Common myeloid progenitor, CD34-positive (primary cell): ENCODE results near the gene CIC.
"Not testable (repeated sequence)": the region's sequence is repeated elsewhere in the genome, so short reads cannot be mapped to it uniquely, and the experiment has no call there.

ENCODE experiments used
- CTCF ChIA-PET: fragments of 350-600 bp; sonication (Branson Sonifier 250); formaldehyde crosslinking; loops from one replicate; lab custom pipeline; 2021; ENCODE audit warnings: antibody characterized with exemption; lab: Charles Lee
- POLR2A ChIA-PET: fragments of 350-600 bp; sonication (Branson Sonifier 250); formaldehyde crosslinking; loops from one replicate; lab custom pipeline; 2021; ENCODE audit warnings: antibody characterized with exemption; lab: Charles Lee
- DNase-seq, 3 donors: peaks; one replicate each; pipeline versions ENCODE4 v3.0.0 to v3.0.0-alpha.2; 2013
- H3K27ac ChIP-seq, 2 experiments: 1 replicate in 1 of 2; 2 replicates in 1 of 2; pipeline ENCODE4 v1.7.0; 2013; ENCODE audit warnings: inconsistent platforms in 2 of 2, low read length in 2 of 2, mild to moderate bottlenecking in 2 of 2, low read depth in 1 of 2, moderate library complexity in 1 of 2; ENCODE audit not compliant: severe bottlenecking in 2 of 2, insufficient read depth in 1 of 2, poor library complexity in 1 of 2
- H3K27me3 ChIP-seq, 5 experiments: replicated peaks in 2 of 5; 1 replicate in 3 of 5; 2 replicates in 2 of 5; pipeline versions ENCODE4 v1.6.1 to v1.7.0; 2013; ENCODE audit warnings: low read length in 4 of 5, mild to moderate bottlenecking in 2 of 5, moderate library complexity in 2 of 5, inconsistent platforms in 1 of 5; ENCODE audit not compliant: insufficient read depth in 5 of 5, control insufficient read depth in 4 of 5
- H3K36me3 ChIP-seq, 4 experiments: 1 replicate in 2 of 4; 2 replicates in 2 of 4; pipeline versions ENCODE4 v1.6.1 to v1.7.0; 2013; ENCODE audit warnings: low read length in 3 of 4, control low read depth in 1 of 4, mild to moderate bottlenecking in 1 of 4; ENCODE audit not compliant: control insufficient read depth in 4 of 4, insufficient read depth in 4 of 4
- H3K4me1 ChIP-seq, 4 experiments: 1 replicate in 3 of 4; 2 replicates in 1 of 4; pipeline versions ENCODE4 v1.6.1 to v1.7.1; 2013; ENCODE audit warnings: low read length in 3 of 4, mild to moderate bottlenecking in 3 of 4, control low read depth in 1 of 4, inconsistent platforms in 1 of 4, moderate library complexity in 1 of 4; ENCODE audit not compliant: control insufficient read depth in 4 of 4, insufficient read depth in 4 of 4; ENCODE audit errors: control extremely low read depth in 1 of 4
- H3K4me3 ChIP-seq, 7 experiments: 1 replicate in 4 of 7; 2 replicates in 3 of 7; pipeline versions ENCODE4 v1.5.1 to v1.7.0; 2013; ENCODE audit warnings: mild to moderate bottlenecking in 7 of 7, low read length in 6 of 7, moderate library complexity in 6 of 7, inconsistent platforms in 2 of 7, low read depth in 2 of 7, control low read depth in 1 of 7; ENCODE audit not compliant: insufficient read depth in 4 of 7, control insufficient read depth in 1 of 7; ENCODE audit errors: extremely low read depth in 1 of 7
- H3K9me3 ChIP-seq, 5 experiments: 1 replicate in 4 of 5; 2 replicates in 1 of 5; pipeline versions ENCODE4 v1.6.1 to v1.7.1; 2013; ENCODE audit warnings: low read length in 4 of 5, mild to moderate bottlenecking in 2 of 5, inconsistent platforms in 1 of 5, low read depth in 1 of 5, moderate library complexity in 1 of 5; ENCODE audit not compliant: control insufficient read depth in 4 of 5, insufficient read depth in 2 of 5; ENCODE audit errors: control extremely low read depth in 1 of 5
- WGBS: methylation state at CpG from one replicate; pipeline ENCODE4 v1.1.5; 2013; ENCODE audit not compliant: insufficient coverage; 5-methylcytosine and 5-hydroxymethylcytosine counted together

Gene CIC

DNA sequence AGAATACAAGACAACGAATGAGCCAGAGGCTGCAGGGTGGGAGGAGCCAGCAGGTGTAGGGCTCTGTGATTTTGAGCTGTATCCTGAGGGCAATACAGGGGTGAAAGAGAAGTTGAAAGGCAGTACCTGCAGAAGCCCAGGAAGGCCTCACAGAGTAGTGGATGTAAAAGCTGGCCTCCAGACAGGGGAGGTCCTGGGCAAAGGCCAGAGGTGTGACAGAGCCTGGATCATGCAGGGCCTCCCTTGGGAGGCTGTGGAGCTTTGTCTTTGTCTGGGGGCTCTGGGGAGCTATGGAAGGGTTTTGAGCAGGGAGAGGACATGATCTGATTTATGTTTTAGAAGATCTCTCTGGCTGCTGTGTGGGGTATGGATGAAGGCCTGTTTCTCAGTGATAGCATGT, 59.1 kb downstream of the CIC start:
- Histone ChIP-seq H3K4me3 (no peak overlapping the region), H3K4me1 (peaks cover 0 to 32% (median 21%) of the 10 kb centered on the region in 4 experiments), H3K9me3 (no peaks in the 10 kb centered on the region), H3K27me3 (peaks cover 3 to 20% (median 9%) of the 10 kb centered on the region in 5 experiments), H3K36me3 (peaks cover 0 to 2% (median under 1%) of the 10 kb centered on the region in 4 experiments), H3K27ac (no peak overlapping the region)
- 83% methylated on average over 1 of the region's 1 CpG for WGBS
- POLR2A ChIA-PET = no interaction called here
- CTCF ChIA-PET = interaction anchor here (1.1 to 2.1 kb wide), 2 partner anchors 8 to 15 kb away, joined by 6 to 8 read pairs; no protein-coding TSS in a partner anchor
- no peak for DNase-seq

DNA sequence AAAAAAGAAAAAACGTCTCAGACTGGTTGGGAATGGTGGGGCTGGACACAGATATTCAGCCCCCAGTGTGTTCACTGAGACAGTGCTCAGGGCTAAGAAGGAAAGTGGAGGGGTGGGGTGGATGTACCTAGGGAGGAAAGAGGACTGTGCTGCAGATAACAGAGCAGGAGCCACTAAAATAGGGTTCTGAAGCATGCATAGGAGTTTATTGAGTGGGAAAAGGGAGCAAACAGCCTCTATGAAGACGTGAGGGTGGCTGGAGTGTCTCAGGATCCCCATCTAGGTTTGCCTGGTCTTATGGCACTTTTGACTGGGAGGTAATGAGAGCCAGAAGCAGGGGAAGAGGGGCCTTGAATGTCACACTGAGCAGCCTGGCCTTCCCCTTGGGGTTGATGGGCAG, 59.8 kb downstream of the CIC start:
- Histone ChIP-seq H3K36me3 (peaks cover 0 to 3% (median 2%) of the 10 kb centered on the region in 4 experiments), H3K4me3 (no peak overlapping the region), H3K4me1 (peaks cover 0 to 27% (median 21%) of the 10 kb centered on the region in 4 experiments), H3K27ac (no peak overlapping the region), H3K27me3 (peaks cover 0 to 12% (median 4%) of the 10 kb centered on the region in 5 experiments), H3K9me3 (no peaks in the 10 kb centered on the region)
- 100% methylated on average over 2 of the region's 2 CpGs for WGBS
- POLR2A ChIA-PET = no interaction called here
- CTCF ChIA-PET = interaction anchor here (2.1 kb wide), 1 partner anchor 7 kb away, joined by 8 read pairs; no protein-coding TSS in a partner anchor
- DNase-seq = no peak

DNA sequence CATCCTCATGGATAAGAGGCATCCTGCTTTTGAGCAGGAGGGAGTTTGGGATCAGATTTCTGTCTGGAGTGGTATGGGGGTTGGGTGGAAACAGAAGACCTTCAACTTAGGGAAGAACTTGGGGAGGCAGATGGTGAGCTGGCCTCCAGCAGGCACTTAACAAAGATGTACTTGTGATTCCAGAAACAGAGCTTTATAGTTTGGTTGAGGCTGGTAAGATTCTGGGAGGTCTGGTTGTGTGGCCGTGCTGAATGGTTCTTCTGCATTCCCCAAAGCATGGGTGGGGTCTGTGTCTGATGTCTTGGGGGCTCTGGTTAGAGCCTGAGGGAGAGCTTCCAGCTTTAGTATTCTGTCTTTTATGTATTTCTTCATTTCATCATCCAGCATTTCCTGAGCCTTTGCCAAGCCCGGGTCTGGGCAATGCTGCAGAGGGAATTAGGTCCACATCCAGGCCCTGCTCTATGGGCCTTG, 61.2 kb downstream of the CIC start:
- Histone ChIP-seq H3K27me3 (no peaks in the 10 kb centered on the region), H3K27ac (no peak overlapping the region), H3K4me3 (no peak overlapping the region), H3K36me3 (peaks cover 2 to 7% (median 4%) of the 10 kb centered on the region in 4 experiments), H3K4me1 (peaks cover 0 to 16% (median 12%) of the 10 kb centered on the region in 4 experiments), H3K9me3 (no peaks in the 10 kb centered on the region)
- WGBS = 90% methylated on average over 2 of the region's 2 CpGs
- no peak for DNase-seq
- POLR2A ChIA-PET = no interaction called here
- CTCF ChIA-PET = interaction anchor here (1.2 to 1.5 kb wide), 2 partner anchors 10 to 197 kb away, joined by 3 read pairs; no protein-coding TSS in a partner anchor

DNA sequence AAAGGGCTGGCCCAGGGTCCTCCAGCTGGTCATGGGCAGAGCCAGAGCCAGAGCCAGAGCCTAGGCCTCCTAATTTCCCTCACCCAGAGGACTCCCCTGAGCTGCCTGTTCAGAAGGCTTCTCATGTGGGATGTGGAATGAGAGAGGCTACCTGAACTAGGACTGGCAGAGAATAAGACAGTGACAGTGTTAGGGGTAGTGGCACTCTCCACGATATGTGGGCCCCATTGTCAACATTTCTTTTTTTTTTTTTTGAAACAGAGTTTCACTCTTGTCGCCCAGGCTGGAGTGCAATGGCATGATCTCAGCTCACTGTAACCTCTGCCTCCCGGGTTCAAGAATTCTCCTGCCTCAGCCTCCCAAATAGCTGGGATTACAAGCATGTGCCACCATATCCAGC, 62.3 kb downstream of the CIC start:
- WGBS = 100% methylated on average over 3 of the region's 3 CpGs
- Histone ChIP-seq H3K36me3 (peaks cover 4 to 14% (median 10%) of the 10 kb centered on the region in 4 experiments), H3K4me1 (peaks cover 0 to 10% (median 6%) of the 10 kb centered on the region in 4 experiments)
- H3K9me3 ChIP-seq, H3K4me3 ChIP-seq, POLR2A ChIA-PET, H3K27ac ChIP-seq, H3K27me3 ChIP-seq, DNase-seq: not testable (repeated sequence)
- CTCF ChIA-PET = interaction anchor here (0.6 to 1.5 kb wide), 3 partner anchors 9 to 199 kb away, joined by 3 to 5 read pairs (median 3); no protein-coding TSS in a partner anchor

DNA sequence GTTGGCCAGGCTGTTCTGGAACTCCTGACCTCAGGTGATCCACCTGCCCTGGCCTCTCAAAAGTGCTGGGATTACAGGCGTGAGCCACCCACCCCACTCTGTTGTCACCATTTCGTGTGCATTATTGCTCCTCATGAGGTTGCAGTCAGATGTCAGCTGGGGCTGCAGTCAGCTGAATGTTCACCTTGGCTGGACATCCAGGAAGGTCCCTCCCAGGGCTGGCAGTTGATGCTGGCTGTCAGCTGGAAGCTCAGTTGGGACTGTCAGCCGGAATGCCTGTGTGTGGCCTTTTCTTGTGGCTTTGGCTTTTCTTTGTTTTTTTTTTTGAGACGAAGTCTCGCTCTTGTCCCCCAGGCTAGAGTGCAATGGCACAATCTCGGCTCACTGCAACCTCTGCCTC, 63.0 kb downstream of the CIC start:
- CTCF ChIA-PET = interaction anchor here (0.9 kb wide), 1 partner anchor 14 kb away, joined by 3 read pairs; no protein-coding TSS in a partner anchor
- no peak overlapping the region for H3K4me3 ChIP-seq
- no peaks in the 10 kb centered on the region for H3K27me3 ChIP-seq
- peaks cover 6 to 21% (median 14%) of the 10 kb centered on the region in 4 experiments for H3K36me3 ChIP-seq
- H3K4me1 ChIP-seq = peaks cover 0 to 3% (median 1%) of the 10 kb centered on the region in 4 experiments
- H3K27ac ChIP-seq = no peak overlapping the region
- WGBS = 94% methylated on average over 3 of the region's 6 CpGs
- POLR2A ChIA-PET = no interaction called here
- no peaks in the 10 kb centered on the region for H3K9me3 ChIP-seq
- no peak for DNase-seq

DNA sequence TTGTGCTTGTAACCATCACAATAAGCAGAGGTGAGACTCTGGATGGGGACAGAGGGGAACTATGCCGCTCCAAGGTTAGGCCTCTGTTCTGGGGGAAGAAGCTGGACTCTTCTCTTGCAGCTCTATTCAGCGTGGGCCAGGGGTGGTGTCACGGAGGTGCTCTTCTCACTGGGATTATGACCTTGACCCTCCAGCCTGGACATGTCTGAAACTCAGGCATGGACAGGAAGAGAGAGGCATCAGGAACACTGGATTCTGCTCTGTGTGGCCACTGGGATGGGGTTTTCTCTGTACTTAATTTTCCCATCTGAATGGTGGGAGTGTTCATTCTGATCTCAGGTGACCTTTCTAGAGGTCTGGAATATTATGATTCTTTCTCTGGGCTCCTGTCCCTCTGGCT, 64.0 kb downstream of the CIC start:
- 100% methylated on average over 2 of the region's 3 CpGs for WGBS
- DNase-seq = no peak
- POLR2A ChIA-PET = no interaction called here
- Histone ChIP-seq H3K27ac (no peak overlapping the region), H3K9me3 (no peaks in the 10 kb centered on the region), H3K27me3 (no peaks in the 10 kb centered on the region), H3K36me3 (peaks cover 6 to 23% (median 15%) of the 10 kb centered on the region in 4 experiments), H3K4me3 (no peak overlapping the region), H3K4me1 (no peaks in the 10 kb centered on the region)
- CTCF ChIA-PET = interaction anchor here (0.9 kb wide), 1 partner anchor 13 kb away, joined by 3 read pairs; no protein-coding TSS in a partner anchor

DNA sequence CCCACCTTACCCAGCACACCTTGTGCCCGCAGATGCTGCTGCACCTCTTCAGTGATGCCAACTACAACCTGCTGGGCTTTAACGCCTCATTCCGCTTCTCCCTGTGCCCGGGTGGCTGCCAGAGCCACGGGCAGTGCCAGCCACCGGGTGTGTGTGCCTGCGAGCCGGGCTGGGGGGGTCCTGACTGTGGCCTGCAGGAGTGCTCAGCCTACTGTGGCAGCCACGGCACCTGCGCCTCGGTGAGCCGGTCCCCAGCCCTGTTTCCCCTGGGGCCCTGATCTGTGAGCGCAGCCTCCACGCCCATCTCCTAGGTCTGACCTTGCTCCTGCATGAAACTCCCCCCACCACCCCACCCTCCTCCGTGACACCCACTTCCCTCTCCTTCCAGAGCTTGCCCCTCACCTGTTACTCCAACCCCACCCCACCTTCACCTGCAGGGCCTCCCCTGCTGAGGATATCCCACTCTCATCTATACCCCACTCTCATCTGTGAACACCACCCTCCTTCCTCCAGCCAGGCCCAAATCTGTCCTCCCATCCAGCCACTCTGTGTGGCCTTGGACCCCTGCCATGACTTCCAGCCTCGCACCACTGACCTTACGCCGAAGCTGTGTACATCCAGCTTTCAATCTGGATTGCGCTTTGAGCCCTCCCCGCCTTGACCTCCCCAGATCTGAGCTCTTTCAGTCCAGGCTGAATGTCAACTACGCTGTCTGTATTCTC, 65.1 kb downstream of the CIC start:
- Histone ChIP-seq H3K9me3 (no peaks in the 10 kb centered on the region), H3K27me3 (no peaks in the 10 kb centered on the region), H3K4me3 (no peak overlapping the region), H3K4me1 (no peaks in the 10 kb centered on the region), H3K36me3 (peaks cover 6 to 23% (median 16%) of the 10 kb centered on the region in 4 experiments), H3K27ac (no peak overlapping the region)
- ChIA-PET POLR2A (no interaction called here), CTCF (no interaction called here)
- WGBS = 96% methylated on average over 21 of the region's 21 CpGs
- DNase-seq = no peak
